Coronary artery (tissue), 2 donors: ENCODE measurements around the gene SGK2.
"Not testable (repeated sequence)": the region's sequence is repeated elsewhere in the genome, so short reads cannot be mapped to it uniquely, and the experiment has no call there.

Experiments
- DNase-seq: peaks from one replicate; pipeline ENCODE4 v3.0.0-alpha.2; 2017; ENCODE audit warnings: low spot score
- H3K27ac ChIP-seq, 2 donors: fragments of 200-600 bp; sonication (generic); one replicate each; pipeline ENCODE4 v1.5.1; 2016 to 2019
- H3K4me3 ChIP-seq: fragments of 200-600 bp; sonication (generic); 2 replicates; pipeline ENCODE4 v1.5.1; 2016; ENCODE audit warnings: mild to moderate bottlenecking, moderate library complexity
- CTCF ChIP-seq: fragments of 200-600 bp; sonication (generic); IDR thresholded peaks from one replicate; pipeline ENCODE4 v1.5.1; 2019; ENCODE audit warnings: antibody characterized with exemption

The SGK2 gene

GRCh38 chr20:43579861-43580793, 21.3 kb downstream of the SGK2 start:
- TF ChIP-seq CTCF: no peak
- no peak for DNase-seq
- Histone ChIP-seq H3K27ac (no peak overlapping the region), H3K4me3 (no peak overlapping the region)

GRCh38 chr20:43583133-43583864, 24.5 kb downstream of the SGK2 start:
- H3K27ac ChIP-seq: peak overlapping the region; percentile 38 to 75
- no peak for TF ChIP-seq CTCF
- DNase-seq: no peak
- no peak overlapping the region for H3K4me3 ChIP-seq

- peak overlapping the region; percentile 38 to 75 for H3K27ac ChIP-seq
- TF ChIP-seq CTCF: no peak
- DNase-seq: peak; percentile 91
- H3K4me3 ChIP-seq: no peak overlapping the region
Measured at GRCh38 chr20:43583982-43584432, 25.2 kb downstream of the SGK2 start.

- no peak for TF ChIP-seq CTCF
- no peak for DNase-seq
- Histone ChIP-seq H3K27ac (peak overlapping the region; percentile 38 to 75), H3K4me3 (no peak overlapping the region)
Measured at GRCh38 chr20:43584448-43585136, 25.8 kb downstream of the SGK2 start.

- no peak overlapping the region for H3K27ac ChIP-seq
- no peak for DNase-seq
Measured at GRCh38 chr20:43586641-43587040, 27.8 kb downstream of the SGK2 start.

GRCh38 chr20:43588526-43588925, 29.7 kb downstream of the SGK2 start:
- not testable (repeated sequence) for H3K4me3 ChIP-seq, H3K27ac ChIP-seq, DNase-seq

More at GRCh38 chr20:43586641-43587040, 27.8 kb downstream of the SGK2 start:
- TF ChIP-seq CTCF: no peak
- no peak overlapping the region for H3K4me3 ChIP-seq

GRCh38 chr20:43590036-43590391, 31.2 kb downstream of the SGK2 start:
- Histone ChIP-seq H3K27ac (peak overlapping the region; percentile 74 to 83), H3K4me3 (peak overlapping the region; percentile 80)
- DNase-seq: no peak
- no peak for TF ChIP-seq CTCF
